BJ (cell line): ENCODE results near the gene SYT9. TPM values are rescaled to one million over a fixed set of nuclear protein-coding genes. Genes with fewer than 3 reads are reported as not detected.

Source experiments
- CTCF ChIA-PET: fragments of 350-600 bp; formaldehyde crosslinking; extraction: SDS; loops from one replicate; lab custom pipeline; 2021; ENCODE audit warnings: antibody characterized with exemption, inconsistent platforms; lab: Yijun Ruan, JAX
- POLR2A ChIA-PET: fragments of 300-600 bp; sonication (Branson Sonifier 250); formaldehyde crosslinking; extraction: SDS; loops from one replicate; lab custom pipeline; 2021; ENCODE audit warnings: antibody characterized with exemption; lab: Charles Lee
- DNase-seq: peaks from one replicate; pipeline ENCODE4 v3.0.0-alpha.2; 2011; ENCODE audit warnings: low read depth
- H3K27me3 ChIP-seq: 2 replicates; pipeline ENCODE4 v1.6.0; 2011; ENCODE audit warnings: low read length; ENCODE audit not compliant: control insufficient read depth, insufficient read depth
- H3K36me3 ChIP-seq: 2 replicates; pipeline ENCODE4 v1.5.1; 2011; ENCODE audit warnings: low read length; ENCODE audit not compliant: control insufficient read depth, insufficient read depth
- H3K4me3 ChIP-seq: 2 replicates; pipeline ENCODE4 v1.5.1; 2011; ENCODE audit warnings: low read depth, mild to moderate bottlenecking, control low read depth, low read length
- polyA plus RNA-seq: library from polyadenylated mRNA; depleted of rRNA; stranded (reverse); fragments of >200 nt; gene quantifications from 2 replicates; pipeline ENCODE4 v1.2.3, GENCODE V29; 2011
- TF ChIP-seq, protein P1 (sequence below): IDR thresholded peaks from 2 replicates; pipeline ENCODE4 v1.5.1; 2011; ENCODE audit warnings: low read depth, mild to moderate bottlenecking, control low read depth, inconsistent platforms, low read length, moderate library complexity; ENCODE audit not compliant: insufficient read depth

Gene SYT9
- polyA plus RNA-seq, 1 experiment: not detected

DNA sequence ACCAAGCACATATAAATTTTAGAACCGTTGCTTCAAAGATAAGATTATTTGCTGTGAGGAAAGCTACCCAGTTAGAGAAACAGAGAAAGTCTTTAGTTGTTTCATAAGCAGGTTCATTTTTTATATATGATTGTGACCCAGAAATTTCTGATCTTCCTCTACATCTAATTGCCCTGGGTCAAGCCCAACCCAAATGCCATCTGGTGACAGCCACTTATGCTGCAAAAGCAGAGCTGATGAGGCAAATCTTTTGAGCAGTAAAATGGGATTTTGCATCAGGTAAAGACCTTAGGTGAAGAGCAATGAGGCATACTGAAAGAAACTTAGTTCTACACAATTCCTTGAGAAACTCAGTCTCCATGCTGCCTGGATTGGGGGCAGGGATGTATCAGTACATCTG is 28.0 kb downstream of the SYT9 start:
- Histone ChIP-seq H3K27me3 (peaks cover 2% of the 10 kb centered on the region; the same call in 1 of the 2 replicates), H3K36me3 (no peaks in the 10 kb centered on the region), H3K4me3 (no peak overlapping the region)
- TF ChIP-seq, protein P1, sequence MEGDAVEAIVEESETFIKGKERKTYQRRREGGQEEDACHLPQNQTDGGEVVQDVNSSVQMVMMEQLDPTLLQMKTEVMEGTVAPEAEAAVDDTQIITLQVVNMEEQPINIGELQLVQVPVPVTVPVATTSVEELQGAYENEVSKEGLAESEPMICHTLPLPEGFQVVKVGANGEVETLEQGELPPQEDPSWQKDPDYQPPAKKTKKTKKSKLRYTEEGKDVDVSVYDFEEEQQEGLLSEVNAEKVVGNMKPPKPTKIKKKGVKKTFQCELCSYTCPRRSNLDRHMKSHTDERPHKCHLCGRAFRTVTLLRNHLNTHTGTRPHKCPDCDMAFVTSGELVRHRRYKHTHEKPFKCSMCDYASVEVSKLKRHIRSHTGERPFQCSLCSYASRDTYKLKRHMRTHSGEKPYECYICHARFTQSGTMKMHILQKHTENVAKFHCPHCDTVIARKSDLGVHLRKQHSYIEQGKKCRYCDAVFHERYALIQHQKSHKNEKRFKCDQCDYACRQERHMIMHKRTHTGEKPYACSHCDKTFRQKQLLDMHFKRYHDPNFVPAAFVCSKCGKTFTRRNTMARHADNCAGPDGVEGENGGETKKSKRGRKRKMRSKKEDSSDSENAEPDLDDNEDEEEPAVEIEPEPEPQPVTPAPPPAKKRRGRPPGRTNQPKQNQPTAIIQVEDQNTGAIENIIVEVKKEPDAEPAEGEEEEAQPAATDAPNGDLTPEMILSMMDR: no peak
- ChIA-PET CTCF (interaction anchor here (1.1 to 3.1 kb wide), 10 partner anchors 10 to 468 kb away, joined by 3 to 17 read pairs (median 8); no protein-coding TSS in a partner anchor), POLR2A (no interaction called here)
- no peak for DNase-seq

DNA sequence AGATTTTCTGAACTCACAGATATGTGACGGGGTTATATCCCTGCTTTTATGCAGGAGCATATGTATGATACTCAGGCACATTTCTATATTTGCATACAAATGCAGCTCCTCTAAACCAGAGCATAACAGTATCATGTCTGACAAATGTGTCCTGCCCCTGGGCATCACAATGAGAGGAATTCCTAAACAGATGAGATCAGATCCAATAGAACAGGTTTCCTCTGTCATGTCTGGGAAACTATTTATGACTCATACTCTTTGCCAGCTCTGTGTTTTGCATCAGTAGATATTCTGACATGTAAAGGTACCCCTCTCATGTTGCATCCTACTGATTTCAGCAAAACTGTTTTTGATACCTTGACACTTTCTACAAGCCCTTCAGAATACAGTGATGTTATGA is 29.4 kb downstream of the SYT9 start:
- TF ChIP-seq, protein P1: no peak
- no peak for DNase-seq
- ChIA-PET CTCF (interaction anchor here (0.6 kb wide), 1 partner anchor 174 kb away, joined by 3 read pairs; no protein-coding TSS in a partner anchor), POLR2A (no interaction called here)
- no peaks in the 10 kb centered on the region for H3K36me3 ChIP-seq
- H3K27me3 ChIP-seq: peaks cover 2% of the 10 kb centered on the region; the same call in 1 of the 2 replicates
- no peak overlapping the region for H3K4me3 ChIP-seq

DNA sequence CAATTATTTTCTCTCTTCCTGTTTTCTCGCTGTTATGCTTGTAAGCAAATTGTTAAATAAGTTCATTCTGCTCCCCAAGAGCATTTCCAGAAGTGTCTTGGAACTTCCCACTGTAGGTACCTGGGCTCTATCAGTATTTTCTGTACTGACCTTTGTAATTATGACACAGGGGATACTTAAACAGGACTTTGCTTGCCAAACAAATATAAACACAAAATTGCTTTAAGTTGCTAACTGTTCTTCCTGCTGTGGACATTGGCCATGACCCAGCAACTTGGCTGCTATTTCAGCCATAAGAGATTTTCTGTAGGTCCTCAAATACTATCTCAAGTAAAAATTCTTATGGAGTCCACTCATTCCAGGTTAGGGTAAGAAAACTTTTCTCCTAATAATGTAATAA is 30.1 kb downstream of the SYT9 start:
- ChIA-PET POLR2A (no interaction called here), CTCF (interaction anchor here (0.6 to 0.9 kb wide), 2 partner anchors 139 to 540 kb away, joined by 3 read pairs; no protein-coding TSS in a partner anchor)
- TF ChIP-seq, protein P1: no peak
- H3K27me3 ChIP-seq: peaks cover 2% of the 10 kb centered on the region; the same call in 1 of the 2 replicates
- H3K4me3 ChIP-seq: no peak overlapping the region
- no peak for DNase-seq
- no peaks in the 10 kb centered on the region for H3K36me3 ChIP-seq

DNA sequence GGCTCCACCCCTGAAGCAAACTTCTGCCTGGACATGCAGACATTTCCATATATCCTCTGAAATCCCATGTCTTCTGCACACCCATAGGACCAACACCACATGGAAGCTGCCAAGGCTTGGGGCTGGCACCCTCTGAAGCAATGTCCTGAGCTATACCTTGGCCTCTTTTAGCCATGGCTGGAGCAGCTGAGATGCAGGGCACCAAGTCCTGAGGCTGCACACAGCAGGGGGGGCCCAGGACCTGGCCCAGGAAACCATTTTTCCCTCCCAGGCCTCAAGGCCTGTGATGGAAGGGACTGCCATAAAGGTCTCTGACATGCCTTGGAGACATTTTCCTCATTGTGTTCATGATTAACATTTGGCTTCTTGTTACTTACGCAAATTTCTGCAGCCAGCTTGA is 34.5 kb downstream of the SYT9 start:
- TF ChIP-seq, protein P1: no peak

DNA sequence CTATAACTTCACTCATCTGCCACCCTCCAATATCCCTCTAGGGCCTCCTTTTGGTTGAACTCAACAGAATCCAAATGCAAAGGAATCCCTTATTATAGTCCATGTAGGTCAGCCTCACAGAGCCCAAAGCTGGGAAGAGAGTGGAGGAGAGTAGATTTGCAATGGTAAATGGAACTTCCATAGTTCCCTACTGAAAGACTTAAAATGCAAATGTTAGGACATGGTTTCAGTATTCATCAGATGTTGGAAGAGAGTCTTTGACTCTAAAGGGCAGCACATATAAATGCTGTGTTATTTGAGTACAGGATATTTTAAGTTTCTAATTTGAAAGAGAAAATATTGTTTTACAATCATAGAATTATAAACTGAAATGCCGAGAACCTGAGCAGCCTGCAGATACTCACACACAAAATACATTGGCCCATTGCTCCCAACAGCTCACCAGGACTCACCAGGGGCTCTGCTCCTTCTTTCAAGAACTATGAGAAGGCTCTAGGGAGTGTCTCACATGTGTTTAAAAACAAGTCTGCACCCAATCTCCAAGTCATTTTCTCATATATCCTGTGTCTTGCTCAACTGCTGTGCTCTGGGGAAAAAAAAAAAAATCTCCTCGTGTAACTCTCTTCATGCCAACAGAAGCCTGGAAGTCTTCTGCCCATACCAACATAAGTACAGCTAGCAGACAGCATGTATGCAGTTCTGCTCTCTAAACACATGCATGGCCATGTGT is 39.6 kb downstream of the SYT9 start:
- CTCF ChIA-PET: interaction anchor here (0.6 to 2.2 kb wide), 2 partner anchors 12 to 13 kb away, joined by 4 to 15 read pairs; no protein-coding TSS in a partner anchor

More for the DNA sequence above, 34.5 kb downstream of the SYT9 start:
- no peaks in the 10 kb centered on the region for H3K36me3 ChIP-seq
- H3K4me3 ChIP-seq: no peak overlapping the region
- DNase-seq: no peak
- POLR2A ChIA-PET: no interaction called here
- no peaks in the 10 kb centered on the region for H3K27me3 ChIP-seq
- CTCF ChIA-PET: no interaction called here

More for the DNA sequence above, 39.6 kb downstream of the SYT9 start:
- H3K36me3 ChIP-seq: no peaks in the 10 kb centered on the region
- TF ChIP-seq, protein P1: no peak
- no peak overlapping the region for H3K4me3 ChIP-seq
- no peaks in the 10 kb centered on the region; the same call in 1 of the 2 replicates for H3K27me3 ChIP-seq
- DNase-seq: no peak
- POLR2A ChIA-PET: no interaction called here
